MCF 10A (cell line): Measurements from ENCODE around the gene GPA33. TPM values are rescaled to one million over a fixed set of nuclear protein-coding genes. Genes with fewer than 3 reads are reported as not detected.

Experiments
- BruUV-seq: library from RNA; stranded (reverse); fragments of 400-500 nt; replicated peaks from 2 replicates; lab custom pipeline; 2021; lab: Mats Ljungman, UMichigan
- CTCF ChIA-PET: fragments of 300-600 bp; sonication (Branson Sonifier 250); formaldehyde crosslinking; extraction: SDS; loops from one replicate; lab custom pipeline; 2021; ENCODE audit warnings: antibody characterized with exemption, inconsistent platforms; lab: Yijun Ruan, JAX
- POLR2A ChIA-PET: fragments of 300-600, 350-650 bp; sonication (Branson Sonifier 250); formaldehyde crosslinking; extraction: SDS; loops from one replicate; lab custom pipeline; 2020; ENCODE audit warnings: antibody characterized with exemption, inconsistent platforms; lab: Yijun Ruan, JAX
- DNase-seq: peaks from one replicate; pipeline ENCODE4 v3.0.0-alpha.2; 2018; ENCODE audit not compliant: unreplicated experiment
- H3K27ac Mint-ChIP-seq: one replicate; pipeline ENCODE4 v1.8.0; 2022; ENCODE audit warnings: mild to moderate bottlenecking, low read depth, mixed read lengths; ENCODE audit not compliant: unreplicated experiment
- H3K27me3 Mint-ChIP-seq: one replicate; pipeline ENCODE4 v1.8.0; 2022; ENCODE audit warnings: mixed read lengths; ENCODE audit not compliant: insufficient read depth, unreplicated experiment
- H3K36me3 Mint-ChIP-seq: one replicate; pipeline ENCODE4 v1.8.0; 2022; ENCODE audit warnings: mild to moderate bottlenecking, moderate library complexity, mixed read lengths; ENCODE audit not compliant: insufficient read depth, unreplicated experiment
- H3K4me1 Mint-ChIP-seq: one replicate; pipeline ENCODE4 v1.8.0; 2022; ENCODE audit warnings: mixed read lengths; ENCODE audit not compliant: insufficient read depth, unreplicated experiment
- H3K4me3 Mint-ChIP-seq: one replicate; pipeline ENCODE4 v1.8.0; 2022; ENCODE audit warnings: mild to moderate bottlenecking, moderate library complexity, mixed read lengths; ENCODE audit not compliant: unreplicated experiment
- H3K9me3 Mint-ChIP-seq: one replicate; pipeline ENCODE4 v1.8.0; 2022; ENCODE audit warnings: mixed read lengths; ENCODE audit not compliant: unreplicated experiment
- intact Hi-C: fragments of 100-400 bp; cut with micrococcal nuclease; formaldehyde crosslinking; loops from 2 replicates; pipeline ENCODE4 v1.14.1; 2022
- total RNA-seq: library from RNA; stranded (reverse); gene quantifications from 2 replicates; pipeline ENCODE4 v1.2.3, GENCODE V29; 2022
- TF ChIP-seq, protein P1 (sequence below): fragments of 200-600 bp; IDR thresholded peaks from one replicate; pipeline ENCODE4 v1.8.0; 2022; ENCODE audit warnings: antibody characterized with exemption, mild to moderate bottlenecking; ENCODE audit not compliant: unreplicated experiment

The GPA33 gene
- total RNA-seq, 1 experiment from 2014 or later, result not detected

DNA sequence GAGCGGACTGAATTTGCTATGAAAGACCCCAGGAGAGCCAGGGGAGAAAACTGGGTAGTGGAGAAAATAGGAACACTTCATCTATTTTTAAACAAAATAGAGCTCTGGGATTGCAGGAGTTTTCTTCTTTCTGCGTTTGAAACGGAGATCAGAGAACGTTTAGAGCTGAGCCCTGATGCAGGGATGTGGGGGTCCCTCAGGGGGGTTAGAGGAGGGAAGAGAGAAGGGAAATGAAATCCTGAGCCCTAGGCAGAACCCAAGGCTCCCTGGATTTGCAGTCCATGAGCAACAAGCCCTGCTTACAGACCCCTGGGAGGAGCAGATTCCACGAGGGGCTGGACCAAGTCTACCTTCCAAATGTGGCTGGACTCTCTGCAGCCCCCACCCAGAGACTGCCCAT, 25.5 kb upstream of the GPA33 start:
- no peak overlapping the region for H3K27ac Mint-ChIP-seq
- BruUV-seq, result no TSS peak
- H3K4me1 Mint-ChIP-seq, result no peaks in the 10 kb centered on the region
- no peaks in the 10 kb centered on the region for H3K36me3 Mint-ChIP-seq
- CTCF ChIA-PET, result interaction anchor here (0.5 to 3.5 kb wide), 4 partner anchors 57 to 216 kb away, joined by 3 to 13 read pairs (median 3); no protein-coding TSS in a partner anchor
- POLR2A ChIA-PET, result interaction anchor here (0.6 kb wide), 2 partner anchors 38 to 170 kb away, joined by 3 read pairs; no protein-coding TSS in a partner anchor
- TF ChIP-seq, protein P1, sequence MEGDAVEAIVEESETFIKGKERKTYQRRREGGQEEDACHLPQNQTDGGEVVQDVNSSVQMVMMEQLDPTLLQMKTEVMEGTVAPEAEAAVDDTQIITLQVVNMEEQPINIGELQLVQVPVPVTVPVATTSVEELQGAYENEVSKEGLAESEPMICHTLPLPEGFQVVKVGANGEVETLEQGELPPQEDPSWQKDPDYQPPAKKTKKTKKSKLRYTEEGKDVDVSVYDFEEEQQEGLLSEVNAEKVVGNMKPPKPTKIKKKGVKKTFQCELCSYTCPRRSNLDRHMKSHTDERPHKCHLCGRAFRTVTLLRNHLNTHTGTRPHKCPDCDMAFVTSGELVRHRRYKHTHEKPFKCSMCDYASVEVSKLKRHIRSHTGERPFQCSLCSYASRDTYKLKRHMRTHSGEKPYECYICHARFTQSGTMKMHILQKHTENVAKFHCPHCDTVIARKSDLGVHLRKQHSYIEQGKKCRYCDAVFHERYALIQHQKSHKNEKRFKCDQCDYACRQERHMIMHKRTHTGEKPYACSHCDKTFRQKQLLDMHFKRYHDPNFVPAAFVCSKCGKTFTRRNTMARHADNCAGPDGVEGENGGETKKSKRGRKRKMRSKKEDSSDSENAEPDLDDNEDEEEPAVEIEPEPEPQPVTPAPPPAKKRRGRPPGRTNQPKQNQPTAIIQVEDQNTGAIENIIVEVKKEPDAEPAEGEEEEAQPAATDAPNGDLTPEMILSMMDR, result no peak
- H3K4me3 Mint-ChIP-seq, result no peak overlapping the region
- intact Hi-C loops, result no loop called here
- H3K9me3 Mint-ChIP-seq, result no peaks in the 10 kb centered on the region
- no peak for DNase-seq
- H3K27me3 Mint-ChIP-seq, result peaks cover 12% of the 10 kb centered on the region

DNA sequence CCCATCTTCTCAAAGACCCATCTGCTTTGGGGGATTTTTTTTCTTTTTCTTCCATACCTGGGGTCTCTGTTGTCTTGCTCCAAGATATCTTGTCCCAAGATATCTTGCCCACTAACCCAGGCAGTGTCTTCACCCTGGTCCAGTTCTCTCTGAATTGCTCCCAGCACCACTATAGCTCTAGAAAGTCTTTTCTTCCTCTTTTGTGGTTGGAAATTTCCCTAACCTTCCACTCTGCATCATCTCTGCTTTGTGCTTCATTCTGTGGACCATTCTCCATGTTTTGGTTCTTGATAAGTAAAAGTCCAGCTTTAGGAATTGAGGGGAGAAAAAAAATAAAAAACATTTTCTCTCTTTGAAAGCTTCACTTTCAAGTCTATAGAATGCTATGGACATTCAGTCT, 24.5 kb upstream of the GPA33 start:
- intact Hi-C loops, result no loop called here
- peaks cover 12% of the 10 kb centered on the region for H3K27me3 Mint-ChIP-seq
- ChIA-PET POLR2A (interaction anchor here (0.7 to 1.3 kb wide), 2 partner anchors 33 to 50 kb away, joined by 4 read pairs; no protein-coding TSS in a partner anchor), CTCF (interaction anchor here (1.2 to 3.5 kb wide), 2 partner anchors 9 to 56 kb away, joined by 4 to 13 read pairs; no protein-coding TSS in a partner anchor)
- H3K27ac Mint-ChIP-seq, result no peak overlapping the region
- BruUV-seq, result no TSS peak
- no peak for DNase-seq
- H3K9me3 Mint-ChIP-seq, result no peaks in the 10 kb centered on the region
- no peaks in the 10 kb centered on the region for H3K36me3 Mint-ChIP-seq
- no peak overlapping the region for H3K4me3 Mint-ChIP-seq
- peaks cover 3% of the 10 kb centered on the region for H3K4me1 Mint-ChIP-seq
- TF ChIP-seq, protein P1, result no peak

DNA sequence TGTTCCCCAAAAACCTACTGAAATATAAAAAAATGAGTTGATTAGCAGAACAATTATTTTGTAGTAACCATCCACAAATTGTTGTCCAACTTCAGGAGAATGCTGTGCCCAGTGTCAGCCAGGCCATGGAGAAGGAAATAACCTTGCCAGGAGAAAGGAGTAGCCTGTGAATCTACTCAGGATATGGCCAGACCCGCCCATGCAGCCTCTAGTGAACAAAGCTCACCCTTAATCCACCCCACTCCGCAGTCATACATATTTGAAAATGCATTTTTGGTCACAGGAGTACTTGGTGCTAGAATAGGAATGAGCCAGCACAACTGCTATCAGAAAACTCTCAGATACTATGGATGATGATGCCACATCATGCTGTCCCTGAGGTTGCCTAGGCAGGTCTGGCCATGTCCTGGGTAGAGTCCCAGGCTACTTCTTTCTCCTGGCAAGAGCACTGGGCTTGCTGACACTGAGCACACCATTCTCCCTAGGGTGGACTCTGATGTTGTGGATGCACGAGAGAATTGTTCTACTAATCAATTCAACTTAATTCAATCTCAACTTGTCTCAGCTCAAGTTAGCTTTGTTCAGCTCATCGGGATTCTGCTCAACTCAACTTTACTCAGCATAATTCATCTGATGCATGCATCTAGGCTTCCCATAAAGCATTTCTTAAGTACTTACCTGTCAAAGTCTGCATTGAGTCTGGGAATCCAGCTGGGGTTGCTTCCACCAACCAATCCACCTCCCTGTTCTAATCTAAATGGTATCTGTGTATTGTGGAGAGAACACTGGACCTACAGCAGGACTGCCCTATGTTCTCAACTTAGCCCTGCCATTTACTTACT, 21.9 kb upstream of the GPA33 start:
- intact Hi-C loops, result no loop called here
- H3K36me3 Mint-ChIP-seq, result no peaks in the 10 kb centered on the region
- no peak overlapping the region for H3K4me3 Mint-ChIP-seq
- H3K27ac Mint-ChIP-seq, result no peak overlapping the region
- no peak for DNase-seq
- POLR2A ChIA-PET, result no interaction called here
- TF ChIP-seq, protein P1, result no peak
- no peaks in the 10 kb centered on the region for H3K9me3 Mint-ChIP-seq
- peaks cover 17% of the 10 kb centered on the region for H3K4me1 Mint-ChIP-seq
- H3K27me3 Mint-ChIP-seq, result peaks cover 12% of the 10 kb centered on the region
- CTCF ChIA-PET, result interaction anchor here (0.7 to 1.3 kb wide), 5 partner anchors 11 to 108 kb away, joined by 3 to 6 read pairs (median 4); partner anchors contain the start of gene POU2F1
- no TSS peak for BruUV-seq

DNA sequence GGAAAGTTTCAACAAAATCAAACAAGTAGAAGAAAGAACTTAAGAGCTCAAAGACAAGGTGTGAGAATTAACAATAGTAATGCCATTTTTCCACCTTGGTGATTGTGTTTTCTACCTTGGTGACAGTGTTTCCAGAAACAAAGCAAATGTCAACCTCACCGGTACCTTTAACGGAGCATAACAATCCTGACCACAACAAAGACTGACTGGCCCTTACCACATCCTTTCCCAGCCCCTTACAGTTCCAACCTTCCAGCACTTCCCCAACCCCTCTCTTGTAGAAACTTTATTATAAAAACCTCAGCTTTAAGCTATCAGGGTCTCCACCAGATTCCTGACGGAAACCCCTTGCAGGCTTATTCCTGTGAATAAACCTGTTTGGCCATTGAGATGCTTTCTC, 20.4 kb upstream of the GPA33 start:
- BruUV-seq, result no TSS peak
- Mint-ChIP-seq H3K27me3 (peaks cover 9% of the 10 kb centered on the region), H3K27ac (no peak overlapping the region), H3K9me3 (no peaks in the 10 kb centered on the region), H3K36me3 (no peaks in the 10 kb centered on the region), H3K4me1 (peaks cover 17% of the 10 kb centered on the region), H3K4me3 (no peak overlapping the region)
- TF ChIP-seq, protein P1, result no peak
- CTCF ChIA-PET, result interaction anchor here (0.9 to 1.6 kb wide), 2 partner anchors 108 to 200 kb away, joined by 3 to 8 read pairs; no protein-coding TSS in a partner anchor
- POLR2A ChIA-PET, result no interaction called here
- no peak for DNase-seq
- intact Hi-C loops, result no loop called here
